HEK293T (cell line): Measurements from ENCODE around the gene PRAF2.

Experiments
- CTBP1 ChIP-seq: fragments of 450-650 bp; IDR thresholded peaks from 2 replicates; pipeline ENCODE4 v1.6.1; 2016; ENCODE audit warnings: borderline replicate concordance
- ELF4 ChIP-seq: fragments of 450-650 bp; IDR thresholded peaks from 2 replicates; pipeline ENCODE4 v1.6.1; 2017; ENCODE audit warnings: antibody characterized with exemption
- FOXA1 ChIP-seq: fragments of 450-650 bp; IDR thresholded peaks from 2 replicates; pipeline ENCODE4 v1.6.1; 2016; ENCODE audit warnings: mild to moderate bottlenecking
- FOXK2 ChIP-seq: fragments of 450-650 bp; IDR thresholded peaks from 2 replicates; pipeline ENCODE4 v1.6.1; 2016; ENCODE audit warnings: mild to moderate bottlenecking
- FOXM1 ChIP-seq: fragments of 450-650 bp; IDR thresholded peaks from 2 replicates; pipeline ENCODE4 v1.6.1; 2017; ENCODE audit warnings: mild to moderate bottlenecking, borderline replicate concordance
- HDGF ChIP-seq: fragments of 450-650 bp; IDR thresholded peaks from 2 replicates; pipeline ENCODE4 v1.6.1; 2017; ENCODE audit warnings: antibody characterized with exemption, borderline replicate concordance
- L3MBTL2 ChIP-seq: fragments of 450-650 bp; conservative IDR thresholded peaks from 2 replicates; pipeline ENCODE4 v1.6.1; 2016; ENCODE audit warnings: mild to moderate bottlenecking
- SP1 ChIP-seq: fragments of 450-650 bp; IDR thresholded peaks from 2 replicates; pipeline ENCODE4 v1.6.1; 2017
- SUZ12 ChIP-seq: fragments of 450-650 bp; IDR thresholded peaks from 2 replicates; pipeline ENCODE4 v1.6.1; 2016; ENCODE audit warnings: mild to moderate bottlenecking
- TARDBP ChIP-seq: fragments of 450-650 bp; IDR thresholded peaks from 2 replicates; pipeline ENCODE4 v1.6.1; 2016
- ZNF384 ChIP-seq: fragments of 450-650 bp; IDR thresholded peaks from 2 replicates; pipeline ENCODE4 v1.6.1; 2016

GRCh38 chrX:49069038-49069437 is 4.8 kb downstream of the PRAF2 start:
- TF ChIP-seq FOXK2 (no peak), FOXA1 (no peak), HDGF (no peak), FOXM1 (no peak), SUZ12 (no peak), CTBP1 (no peak), SP1 (no peak), ELF4 (no peak), ZNF384 (no peak), TARDBP (no peak), L3MBTL2 (no peak)
